Neural cell (in vitro differentiated cells): ENCODE results near the gene RIPK3. TPM values are rescaled to one million over a fixed set of nuclear protein-coding genes. Genes with fewer than 3 reads are reported as not detected.

Source experiments
- H2AFZ ChIP-seq: fragments of 200-600, 300-800 bp; sonication (generic), shearing (Covaris generic); 2 replicates; pipeline ENCODE4 v1.6.0; 2014; ENCODE audit warnings: low read depth, mild to moderate bottlenecking, antibody characterized with exemption, low read length, moderate library complexity
- H3F3A ChIP-seq: fragments of 200-600 bp; shearing (Covaris generic); 2 replicates; pipeline ENCODE4 v1.6.1; 2016; ENCODE audit warnings: mild to moderate bottlenecking, moderate library complexity, mixed read lengths, antibody characterized with exemption, low read length; ENCODE audit not compliant: insufficient read depth, poor library complexity, severe bottlenecking
- H3K27ac ChIP-seq: fragments of 200-600, 300-800 bp; sonication (generic), shearing (Covaris generic); 2 replicates; pipeline ENCODE4 v1.5.1; 2014; ENCODE audit warnings: mild to moderate bottlenecking, low read length, moderate library complexity
- H3K27me3 ChIP-seq: fragments of 300-800, 200-600 bp; sonication (generic), shearing (Covaris generic); 2 replicates; pipeline ENCODE4 v1.6.0; 2014; ENCODE audit warnings: mild to moderate bottlenecking, low read depth, low read length, moderate library complexity; ENCODE audit not compliant: insufficient read depth
- H3K36me3 ChIP-seq: fragments of 300-800, 200-600 bp; sonication (generic), shearing (Covaris generic); 2 replicates; pipeline ENCODE4 v1.5.1; 2014; ENCODE audit warnings: mild to moderate bottlenecking, antibody characterized with exemption, low read length, moderate library complexity; ENCODE audit not compliant: insufficient read depth
- H3K4me2 ChIP-seq: fragments of 300-800, 200-600 bp; sonication (generic), shearing (Covaris generic); 2 replicates; pipeline ENCODE4 v1.6.0; 2014; ENCODE audit warnings: mild to moderate bottlenecking, low read length
- H3K4me3 ChIP-seq: fragments of 300-800, 200-600 bp; sonication (generic), shearing (Covaris generic); 2 replicates; pipeline ENCODE4 v1.5.1; 2014; ENCODE audit warnings: mild to moderate bottlenecking, low read length, moderate library complexity
- H3K79me2 ChIP-seq: fragments of 200-600 bp; shearing (Covaris generic); replicated peaks from 2 replicates; pipeline ENCODE4 v1.6.0; 2014; ENCODE audit warnings: mild to moderate bottlenecking, low read length, moderate library complexity; ENCODE audit not compliant: insufficient read depth
- H3K9ac ChIP-seq: fragments of 300-800, 200-600 bp; sonication (generic), shearing (Covaris generic); 2 replicates; pipeline ENCODE4 v1.6.1; 2016; ENCODE audit warnings: mild to moderate bottlenecking, low read length, mixed read lengths
- H3K9me2 ChIP-seq: fragments of 200-600 bp; shearing (Covaris generic); 2 replicates; pipeline ENCODE4 v1.6.1; 2016; ENCODE audit warnings: mild to moderate bottlenecking, low read length, mixed read lengths; ENCODE audit not compliant: insufficient read depth
- H3K9me3 ChIP-seq: fragments of 200-600, 300-800 bp; sonication (generic), shearing (Covaris generic); 2 replicates; pipeline ENCODE4 v1.6.1; 2016; ENCODE audit warnings: mild to moderate bottlenecking, mixed run types, low read length, moderate library complexity, mixed read lengths
- H4K20me1 ChIP-seq: fragments of 200-600 bp; shearing (Covaris generic); 2 replicates; pipeline ENCODE4 v1.6.1; 2016; ENCODE audit warnings: mild to moderate bottlenecking, mixed run types; ENCODE audit not compliant: insufficient read depth
- EP300 ChIP-seq: fragments of 450-650 bp; conservative IDR thresholded peaks from 2 replicates; pipeline ENCODE4 v1.6.1; 2014; ENCODE audit warnings: antibody characterized with exemption, mild to moderate bottlenecking, moderate library complexity; ENCODE audit not compliant: poor library complexity, severe bottlenecking
- EZH2 ChIP-seq: fragments of 200-600, 300-800 bp; shearing (Covaris generic), sonication (generic); IDR thresholded peaks from 2 replicates; pipeline ENCODE4 v1.6.1; 2014; ENCODE audit warnings: antibody characterized with exemption, low read length, borderline replicate concordance, mild to moderate bottlenecking; ENCODE audit not compliant: insufficient read depth, poor library complexity, severe bottlenecking
- MXI1 ChIP-seq: fragments of 450-650 bp; conservative IDR thresholded peaks from 2 replicates; pipeline ENCODE4 v1.6.1; 2014; ENCODE audit warnings: antibody characterized with exemption, mild to moderate bottlenecking; ENCODE audit not compliant: poor library complexity, severe bottlenecking
- POLR2AphosphoS5 ChIP-seq: IDR thresholded peaks from 2 replicates; pipeline ENCODE4 v1.6.1; 2012
- RAD21 ChIP-seq: fragments of 450-650 bp; conservative IDR thresholded peaks from 2 replicates; pipeline ENCODE4 v1.6.1; 2014; ENCODE audit warnings: antibody characterized with exemption, mild to moderate bottlenecking, moderate library complexity
- SMC3 ChIP-seq: fragments of 450-650 bp; conservative IDR thresholded peaks from 2 replicates; pipeline ENCODE4 v1.6.1; 2014; ENCODE audit warnings: antibody characterized with exemption, mild to moderate bottlenecking, moderate library complexity; ENCODE audit not compliant: poor library complexity
- TAF1 ChIP-seq: IDR thresholded peaks from 2 replicates; pipeline ENCODE4 v1.6.1; 2012; ENCODE audit warnings: low read depth
- polyA plus RNA-seq: library from polyadenylated mRNA; depleted of rRNA; stranded (reverse); fragments of >200 nt; gene quantifications from 2 replicates; pipeline ENCODE4 v1.2.3, GENCODE V29; 2014
- TF ChIP-seq, protein P1 (sequence below): IDR thresholded peaks from 2 replicates; pipeline ENCODE4 v1.6.1; 2012; ENCODE audit warnings: borderline replicate concordance
- TF ChIP-seq, protein P2 (sequence below): fragments of 450-650 bp; IDR thresholded peaks from 2 replicates; pipeline ENCODE4 v1.5.1; 2014; ENCODE audit warnings: antibody characterized with exemption, mild to moderate bottlenecking, moderate library complexity; ENCODE audit not compliant: poor library complexity, severe bottlenecking

Gene RIPK3
- polyA plus RNA-seq, 1 donor from 2014 or later = not detected

DNA sequence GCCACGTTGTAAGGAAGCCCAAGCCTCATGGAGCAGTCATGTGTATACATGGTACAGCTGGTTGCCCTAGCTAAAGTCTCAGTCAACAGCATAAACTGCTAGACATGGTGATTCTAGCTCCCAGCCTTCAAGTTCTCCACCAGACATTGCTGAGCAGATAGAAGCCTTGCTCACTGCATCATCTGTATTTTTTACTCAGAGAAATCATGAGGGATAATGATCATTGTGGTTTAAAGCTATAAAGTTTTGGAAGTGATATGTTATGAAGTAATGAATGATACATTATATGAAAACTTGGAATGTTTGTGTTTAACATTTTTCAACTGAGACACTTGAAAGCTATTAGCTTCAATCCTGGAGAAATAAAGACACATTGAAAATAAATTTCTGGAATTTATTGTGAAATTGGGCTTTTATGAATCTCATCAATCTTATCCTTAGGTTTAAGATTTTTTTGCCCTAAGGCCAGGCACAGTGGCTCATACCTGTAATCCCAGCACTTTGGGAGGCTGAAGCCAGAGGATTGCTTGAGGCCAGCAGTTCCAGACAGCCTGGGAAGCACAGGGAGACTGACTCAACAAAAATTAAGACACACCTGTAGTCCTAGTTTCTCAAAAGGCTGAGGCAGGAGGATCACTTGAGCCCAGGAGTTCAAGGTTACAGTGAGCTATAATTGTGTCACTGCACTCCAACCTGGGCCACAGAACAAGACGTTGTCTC lies 22.6 kb upstream of the RIPK3 start:
- Histone ChIP-seq H3K27me3 (peaks cover 24% of the 10 kb centered on the region), H4K20me1 (no peaks in the 10 kb centered on the region), H3K79me2 (no peaks in the 10 kb centered on the region), H3K9me3 (no peaks in the 10 kb centered on the region), H3K27ac (no peak overlapping the region), H3F3A (no peaks in the 10 kb centered on the region), H3K9ac (no peak overlapping the region), H3K36me3 (no peaks in the 10 kb centered on the region), H3K4me3 (no peak overlapping the region), H2AFZ (no peak overlapping the region), H3K4me2 (no peak overlapping the region), H3K9me2 (no peaks in the 10 kb centered on the region)
- TF ChIP-seq, protein P1, sequence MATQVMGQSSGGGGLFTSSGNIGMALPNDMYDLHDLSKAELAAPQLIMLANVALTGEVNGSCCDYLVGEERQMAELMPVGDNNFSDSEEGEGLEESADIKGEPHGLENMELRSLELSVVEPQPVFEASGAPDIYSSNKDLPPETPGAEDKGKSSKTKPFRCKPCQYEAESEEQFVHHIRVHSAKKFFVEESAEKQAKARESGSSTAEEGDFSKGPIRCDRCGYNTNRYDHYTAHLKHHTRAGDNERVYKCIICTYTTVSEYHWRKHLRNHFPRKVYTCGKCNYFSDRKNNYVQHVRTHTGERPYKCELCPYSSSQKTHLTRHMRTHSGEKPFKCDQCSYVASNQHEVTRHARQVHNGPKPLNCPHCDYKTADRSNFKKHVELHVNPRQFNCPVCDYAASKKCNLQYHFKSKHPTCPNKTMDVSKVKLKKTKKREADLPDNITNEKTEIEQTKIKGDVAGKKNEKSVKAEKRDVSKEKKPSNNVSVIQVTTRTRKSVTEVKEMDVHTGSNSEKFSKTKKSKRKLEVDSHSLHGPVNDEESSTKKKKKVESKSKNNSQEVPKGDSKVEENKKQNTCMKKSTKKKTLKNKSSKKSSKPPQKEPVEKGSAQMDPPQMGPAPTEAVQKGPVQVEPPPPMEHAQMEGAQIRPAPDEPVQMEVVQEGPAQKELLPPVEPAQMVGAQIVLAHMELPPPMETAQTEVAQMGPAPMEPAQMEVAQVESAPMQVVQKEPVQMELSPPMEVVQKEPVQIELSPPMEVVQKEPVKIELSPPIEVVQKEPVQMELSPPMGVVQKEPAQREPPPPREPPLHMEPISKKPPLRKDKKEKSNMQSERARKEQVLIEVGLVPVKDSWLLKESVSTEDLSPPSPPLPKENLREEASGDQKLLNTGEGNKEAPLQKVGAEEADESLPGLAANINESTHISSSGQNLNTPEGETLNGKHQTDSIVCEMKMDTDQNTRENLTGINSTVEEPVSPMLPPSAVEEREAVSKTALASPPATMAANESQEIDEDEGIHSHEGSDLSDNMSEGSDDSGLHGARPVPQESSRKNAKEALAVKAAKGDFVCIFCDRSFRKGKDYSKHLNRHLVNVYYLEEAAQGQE = no peak
- TF ChIP-seq TAF1 = no peak
- no peak for TF ChIP-seq RAD21
- TF ChIP-seq EZH2 = no peak
- TF ChIP-seq SMC3 = no peak
- no peak for TF ChIP-seq POLR2AphosphoS5
- no peak for TF ChIP-seq MXI1
- TF ChIP-seq EP300 = no peak
- TF ChIP-seq, protein P2, sequence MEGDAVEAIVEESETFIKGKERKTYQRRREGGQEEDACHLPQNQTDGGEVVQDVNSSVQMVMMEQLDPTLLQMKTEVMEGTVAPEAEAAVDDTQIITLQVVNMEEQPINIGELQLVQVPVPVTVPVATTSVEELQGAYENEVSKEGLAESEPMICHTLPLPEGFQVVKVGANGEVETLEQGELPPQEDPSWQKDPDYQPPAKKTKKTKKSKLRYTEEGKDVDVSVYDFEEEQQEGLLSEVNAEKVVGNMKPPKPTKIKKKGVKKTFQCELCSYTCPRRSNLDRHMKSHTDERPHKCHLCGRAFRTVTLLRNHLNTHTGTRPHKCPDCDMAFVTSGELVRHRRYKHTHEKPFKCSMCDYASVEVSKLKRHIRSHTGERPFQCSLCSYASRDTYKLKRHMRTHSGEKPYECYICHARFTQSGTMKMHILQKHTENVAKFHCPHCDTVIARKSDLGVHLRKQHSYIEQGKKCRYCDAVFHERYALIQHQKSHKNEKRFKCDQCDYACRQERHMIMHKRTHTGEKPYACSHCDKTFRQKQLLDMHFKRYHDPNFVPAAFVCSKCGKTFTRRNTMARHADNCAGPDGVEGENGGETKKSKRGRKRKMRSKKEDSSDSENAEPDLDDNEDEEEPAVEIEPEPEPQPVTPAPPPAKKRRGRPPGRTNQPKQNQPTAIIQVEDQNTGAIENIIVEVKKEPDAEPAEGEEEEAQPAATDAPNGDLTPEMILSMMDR = no peak

DNA sequence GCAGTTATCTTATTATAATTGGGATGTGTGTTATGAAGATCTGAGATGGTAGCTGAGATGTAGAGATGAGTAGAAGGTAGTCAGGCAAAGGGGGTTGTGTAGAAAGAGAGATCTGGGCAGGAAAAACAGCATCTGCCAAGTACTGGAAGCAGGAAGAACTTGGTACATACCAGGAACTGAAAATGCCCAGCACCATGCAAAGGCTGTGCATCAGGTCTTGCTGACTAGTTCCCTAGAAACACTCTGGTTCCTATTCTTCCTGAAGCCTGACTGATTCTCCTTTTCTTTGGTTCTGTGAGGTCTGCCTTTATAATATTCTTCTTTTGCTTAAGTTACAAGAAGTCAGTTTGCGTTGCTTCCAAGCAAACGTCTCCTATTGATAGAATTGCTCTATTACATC lies 21.5 kb upstream of the RIPK3 start:
- Histone ChIP-seq H3K36me3 (no peaks in the 10 kb centered on the region), H3K4me3 (no peak overlapping the region), H3K9me3 (no peaks in the 10 kb centered on the region), H3K9me2 (no peaks in the 10 kb centered on the region), H3F3A (no peaks in the 10 kb centered on the region), H2AFZ (no peak overlapping the region), H3K4me2 (no peak overlapping the region), H3K27me3 (peaks cover 13% of the 10 kb centered on the region), H3K79me2 (no peaks in the 10 kb centered on the region), H3K9ac (no peak overlapping the region), H3K27ac (no peak overlapping the region), H4K20me1 (no peaks in the 10 kb centered on the region)
- TF ChIP-seq, protein P2 = no peak
- TF ChIP-seq TAF1 (no peak), SMC3 (no peak), EP300 (no peak), MXI1 (no peak), POLR2AphosphoS5 (no peak), RAD21 (no peak), EZH2 (no peak)
- TF ChIP-seq, protein P1 = no peak
